B cell (primary cell): ENCODE data around the gene INSRR. TPM values are rescaled to one million over a fixed set of nuclear protein-coding genes. Genes with fewer than 3 reads are reported as not detected.

Source experiments
- ATAC-seq: fragments of 200-7000 bp; cut with Tn5 transposase; one replicate; pipeline ENCODE4 v1.10.0; 2021; ENCODE audit warnings: low read depth, mild to moderate bottlenecking, moderate number of reproducible peaks, moderate library complexity
- CTCF ChIA-PET: fragments of 350-600 bp; sonication (Branson Sonifier 250); formaldehyde crosslinking; loops from one replicate; lab custom pipeline; 2021; ENCODE audit warnings: antibody characterized with exemption, inconsistent platforms; lab: Charles Lee
- POLR2A ChIA-PET: fragments of 350-600 bp; sonication (Branson Sonifier 250); formaldehyde crosslinking; loops from one replicate; lab custom pipeline; 2021; ENCODE audit warnings: antibody characterized with exemption; lab: Charles Lee
- DNase-seq: peaks from one replicate; pipeline ENCODE4 v3.0.0; 2013
- H2AFZ ChIP-seq: 2 replicates; pipeline ENCODE4 v1.6.1; 2012; ENCODE audit warnings: mild to moderate bottlenecking, low read depth, low read length; ENCODE audit not compliant: insufficient read depth, poor library complexity, severe bottlenecking
- H3K27ac ChIP-seq, 2 donors: 1 replicate in 1 of 2; 2 replicates in 1 of 2; pipeline ENCODE4 v1.5.1; 2012 to 2013; ENCODE audit warnings: low read length in 2 of 2, mild to moderate bottlenecking in 2 of 2, moderate library complexity in 1 of 2
- H3K27me3 ChIP-seq, 4 experiments: fragments of 200-600 bp in 1 of 4; sonication (generic) in 1 of 4; replicated peaks in 1 of 4; 1 replicate in 2 of 4; 2 replicates in 2 of 4; pipeline versions ENCODE4 v1.6.1 to v1.7.0; 2013 to 2016; ENCODE audit warnings: low read length in 3 of 4, mild to moderate bottlenecking in 2 of 4, mixed read lengths in 1 of 4, moderate library complexity in 1 of 4; ENCODE audit not compliant: insufficient read depth in 4 of 4, control insufficient read depth in 3 of 4; ENCODE audit errors: control extremely low read depth in 1 of 4
- H3K36me3 ChIP-seq, 2 experiments: replicated peaks in 1 of 2; 1 replicate in 1 of 2; 2 replicates in 1 of 2; pipeline versions ENCODE4 v1.6.1 to v1.7.1; 2013; ENCODE audit warnings: low read length in 1 of 2; ENCODE audit not compliant: insufficient read depth in 2 of 2, control insufficient read depth in 1 of 2; ENCODE audit errors: control extremely low read depth in 1 of 2, extremely low read depth in 1 of 2
- H3K4me1 ChIP-seq, 2 donors: fragments of 200-600 bp in 1 of 2; sonication (generic) in 1 of 2; 1 replicate in 1 of 2; 2 replicates in 1 of 2; pipeline versions ENCODE4 v1.5.1 to v1.6.1; 2013 to 2017; ENCODE audit warnings: low read length in 2 of 2; ENCODE audit not compliant: control insufficient read depth in 2 of 2, insufficient read depth in 2 of 2
- H3K4me2 ChIP-seq: replicated peaks from 2 replicates; pipeline ENCODE3; 2012; ENCODE audit warnings: mild to moderate bottlenecking, low read depth, low read length; ENCODE audit not compliant: poor library complexity, severe bottlenecking
- H3K4me3 ChIP-seq, 5 experiments: fragments of 200-600 bp in 1 of 5; sonication (generic) in 1 of 5; 1 replicate in 3 of 5; 2 replicates in 2 of 5; pipeline versions ENCODE4 v1.5.1 to v1.7.0; 2011 to 2016; ENCODE audit warnings: low read length in 4 of 5, mild to moderate bottlenecking in 4 of 5, low read depth in 2 of 5, control low read depth in 1 of 5, moderate library complexity in 1 of 5; ENCODE audit not compliant: insufficient read depth in 1 of 5; ENCODE audit errors: control extremely low read depth in 1 of 5, extremely low read depth in 1 of 5
- H3K79me2 ChIP-seq: fragments of 200-600 bp; sonication (generic); one replicate; pipeline ENCODE4 v1.6.0; 2016; ENCODE audit warnings: low read length; ENCODE audit not compliant: control insufficient read depth, insufficient read depth
- H3K9ac ChIP-seq: fragments of 200-600 bp; sonication (generic); 2 replicates; pipeline ENCODE4 v1.6.1; 2017; ENCODE audit warnings: mild to moderate bottlenecking, low read length, moderate library complexity
- H3K9me3 ChIP-seq, 3 donors: one replicate each; pipeline versions ENCODE4 v1.6.1 to v1.7.1; 2013; ENCODE audit warnings: low read length in 2 of 3; ENCODE audit not compliant: control insufficient read depth in 2 of 3, insufficient read depth in 1 of 3; ENCODE audit errors: control extremely low read depth in 1 of 3
- H4K20me1 ChIP-seq: 2 replicates; pipeline ENCODE4 v1.6.0; 2012; ENCODE audit warnings: mild to moderate bottlenecking, low read length; ENCODE audit not compliant: insufficient read depth, control insufficient read depth, poor library complexity, severe bottlenecking
- H3K27ac Mint-ChIP-seq: one replicate; pipeline ENCODE4 v1.8.0; 2021; ENCODE audit warnings: mixed read lengths
- H3K27me3 Mint-ChIP-seq: one replicate; pipeline ENCODE4 v1.8.0; 2021; ENCODE audit warnings: mixed read lengths
- H3K4me1 Mint-ChIP-seq: one replicate; pipeline ENCODE4 v1.8.0; 2021; ENCODE audit warnings: mixed read lengths
- H3K4me3 Mint-ChIP-seq: one replicate; pipeline ENCODE4 v1.8.0; 2021; ENCODE audit warnings: mixed read lengths
- H3K9me3 Mint-ChIP-seq: one replicate; pipeline ENCODE4 v1.8.0; 2022; ENCODE audit warnings: mixed read lengths; ENCODE audit not compliant: insufficient read depth
- CTCF ChIP-seq: fragments of 200-600 bp; IDR thresholded peaks from one replicate; pipeline ENCODE4 v1.8.0; 2022; ENCODE audit warnings: antibody characterized with exemption, mild to moderate bottlenecking
- EZH2 ChIP-seq: IDR thresholded peaks from 2 replicates; pipeline ENCODE4 v1.6.1; 2012; ENCODE audit warnings: borderline replicate concordance, low read depth, mild to moderate bottlenecking, moderate library complexity, low read length; ENCODE audit not compliant: insufficient read depth, poor library complexity, severe bottlenecking
- WGBS: methylation state at CpG from one replicate; pipeline ENCODE4 v1.1.5; 2013; ENCODE audit warnings: missing lambda C conversion rate; ENCODE audit not compliant: insufficient coverage; 5-methylcytosine and 5-hydroxymethylcytosine counted together
- intact Hi-C: fragments of 100-400 bp; cut with micrococcal nuclease; formaldehyde crosslinking; loops from one replicate; pipeline ENCODE4 v1.10.0; 2022
- polyA plus RNA-seq: library from polyadenylated mRNA; depleted of rRNA; stranded (reverse); fragments of >200 nt; gene quantifications from 2 replicates; pipeline ENCODE4 v1.2.3, GENCODE V29; 2012
- total RNA-seq, 2 donors: library from RNA; stranded (reverse); fragments of 120-200 nt in 1 of 2; gene quantifications; 1 replicate in 1 of 2; 2 replicates in 1 of 2; pipeline versions ENCODE4 v1.2.3 to v1.2.4, GENCODE V29; 2013 to 2022

INSRR gene
- total and polyA plus RNA-seq, 2 donors (not counting 1 experiment from before 2014, with no cell fraction given): not detected

- H3K9me3 Mint-ChIP-seq: no peaks in the 10 kb centered on the region
- peaks cover 0 to 3% (median 0%) of the 10 kb centered on the region in 3 donors for H3K9me3 ChIP-seq
- H3K27ac ChIP-seq: no peak overlapping the region
- TF ChIP-seq CTCF (no peak), EZH2 (peak; percentile 25)
- ATAC-seq (no peak), DNase-seq (no peak)
- H3K4me3 Mint-ChIP-seq: peak overlapping the region; percentile 83
- no peaks in the 10 kb centered on the region for H4K20me1 ChIP-seq
- WGBS: 2% methylated on average over 33 of the region's 33 CpGs
- peaks cover 23 to 30% of the 10 kb centered on the region in 2 donors for H3K4me1 ChIP-seq
- CTCF ChIA-PET: interaction anchor here (0.7 to 4.0 kb wide), 19 partner anchors 9 to 234 kb away, joined by 3 to 99 read pairs (median 3); partner anchors contain the start of genes ISG20L2, METTL25B and PRCC
- H3K27me3 Mint-ChIP-seq: peaks cover 66% of the 10 kb centered on the region
- peak overlapping the region; percentile 52 for H3K9ac ChIP-seq
- no peaks in the 10 kb centered on the region for H3K79me2 ChIP-seq
- POLR2A ChIA-PET: no interaction called here
- H3K4me2 ChIP-seq: peak overlapping the region; percentile 93
- intact Hi-C loops: loop anchor here (1.0 to 5.0 kb wide), 2 partner anchors 62 to 152 kb away; partner anchors contain the start of gene CRABP2
- H2AFZ ChIP-seq: peak overlapping the region; percentile 64
- H3K4me3 ChIP-seq: peak overlapping the region in 3 of 5 experiments; percentile 41 to 54 (median 48)
- peaks cover 0 to 75% (median 39%) of the 10 kb centered on the region in 4 experiments for H3K27me3 ChIP-seq
- peaks cover 18% of the 10 kb centered on the region for H3K4me1 Mint-ChIP-seq
- H3K36me3 ChIP-seq: no peaks in the 10 kb centered on the region
- H3K27ac Mint-ChIP-seq: no peak overlapping the region
Observed at GRCh38 chr1:156859523-156860112, 701 bp upstream of the INSRR start.

GRCh38 chr1:156858555-156858956 is 361 bp downstream of the INSRR start:
- TF ChIP-seq EZH2: no peak
- no peak for TF ChIP-seq CTCF
- Histone ChIP-seq H3K36me3 (no peaks in the 10 kb centered on the region), H2AFZ (no peak overlapping the region), H3K4me2 (no peak overlapping the region), H3K4me3 (no peak overlapping the region), H3K9ac (no peak overlapping the region), H3K4me1 (peaks cover 23 to 30% of the 10 kb centered on the region in 2 donors), H3K79me2 (no peaks in the 10 kb centered on the region), H4K20me1 (no peaks in the 10 kb centered on the region), H3K9me3 (peaks cover 0 to 3% (median 0%) of the 10 kb centered on the region in 3 donors), H3K27me3 (peaks cover 0 to 69% (median 34%) of the 10 kb centered on the region in 4 experiments), H3K27ac (no peak overlapping the region)
- ATAC-seq (no peak), DNase-seq (no peak)
- intact Hi-C loops: no loop called here
- Mint-ChIP-seq H3K27ac (no peak overlapping the region), H3K9me3 (no peaks in the 10 kb centered on the region), H3K4me1 (peaks cover 18% of the 10 kb centered on the region), H3K4me3 (peak overlapping the region; percentile 33), H3K27me3 (peaks cover 65% of the 10 kb centered on the region)
- ChIA-PET CTCF (interaction anchor here (0.5 to 1.4 kb wide), 5 partner anchors 20 to 176 kb away, joined by 3 to 6 read pairs (median 4); no protein-coding TSS in a partner anchor), POLR2A (no interaction called here)
- 55% methylated on average over 5 of the region's 5 CpGs for WGBS
